NCI-H2196 treated with DMSO at 0.1 percent for 48 hours (cell line): ENCODE data around the gene USP36.

ENCODE experiments used
- DNase-seq: peaks from one replicate; lab custom pipeline; 2025; ENCODE audit not compliant: unreplicated experiment; lab: John Stamatoyannopoulos, UW

The USP36 gene

GRCh38 chr17:78746263-78746948, 94.2 kb downstream of the USP36 start:
- no peak for DNase-seq
